ENCODE measurements around the gene DSEL.

Gene DSEL

GRCh38 chr18:67500522-67501205, 15.9 kb downstream of the DSEL start:
- DNase-seq = no peak

- DNase-seq = no peak
These were observed 20.1 kb downstream of the DSEL start for GRCh38 chr18:67496469-67496868.

GRCh38 chr18:67486534-67486933, 30.0 kb downstream of the DSEL start:
- no peak for DNase-seq

- no peak for DNase-seq
These were observed 30.9 kb downstream of the DSEL start for GRCh38 chr18:67485655-67486054.

GRCh38 chr18:67484458-67484857, 32.1 kb downstream of the DSEL start:
- no peak for DNase-seq

- DNase-seq = no peak
These were observed 32.6 kb downstream of the DSEL start for GRCh38 chr18:67483952-67484351.

- DNase-seq = no peak
These were observed 33.3 kb downstream of the DSEL start for GRCh38 chr18:67483237-67483636.

GRCh38 chr18:67478249-67478648, 38.3 kb downstream of the DSEL start:
- no peak for DNase-seq

GRCh38 chr18:67477522-67477921, 39.0 kb downstream of the DSEL start:
- DNase-seq = no peak

- DNase-seq = no peak
These were observed 39.9 kb downstream of the DSEL start for GRCh38 chr18:67476585-67476984.

GRCh38 chr18:67475673-67476072, 40.8 kb downstream of the DSEL start:
- DNase-seq = no peak

GRCh38 chr18:67468038-67468437, 48.5 kb downstream of the DSEL start:
- DNase-seq = no peak

GRCh38 chr18:67467188-67467587, 49.3 kb downstream of the DSEL start:
- DNase-seq = no peak

- no peak for DNase-seq
These were observed 52.0 kb downstream of the DSEL start for GRCh38 chr18:67464499-67464898.

- no peak for DNase-seq
These were observed 52.7 kb downstream of the DSEL start for GRCh38 chr18:67463829-67464228.

GRCh38 chr18:67456711-67457110, 59.8 kb downstream of the DSEL start:
- no peak for DNase-seq
